ENCODE results near the gene MIS12. TPM values are rescaled to one million over a fixed set of nuclear protein-coding genes. Genes with fewer than 3 reads are reported as not detected.

MIS12 gene
- total RNA-seq, 1 experiment from 2014 or later = 32.6 TPM

- DNase-seq (ENCODE audit: low read depth) = peak; percentile 36
Observed at GRCh38 chr17:5533486-5534315, 47.3 kb downstream of the MIS12 start.

- no peak for DNase-seq (ENCODE audit: low read depth)
Observed at GRCh38 chr17:5535436-5535835, 49.1 kb downstream of the MIS12 start.

GRCh38 chr17:5536866-5537650, 50.7 kb downstream of the MIS12 start:
- no peak for DNase-seq (ENCODE audit: low read depth)

- DNase-seq (ENCODE audit: low read depth) = no peak
Observed at GRCh38 chr17:5539286-5539685, 52.9 kb downstream of the MIS12 start.

- DNase-seq (ENCODE audit: low read depth) = no peak
Observed at GRCh38 chr17:5540321-5540720, 54.0 kb downstream of the MIS12 start.

Other genes starting within 250 kb of the MIS12 start
- gene RABEP1, start 204.3 kb upstream of the MIS12 start, total RNA-seq (2014; rRNA removed; shearing (Covaris generic)) = 31.7 and 35.0 TPM in 2 replicates
- gene NUP88, start 66.9 kb upstream of the MIS12 start, total RNA-seq (2014; rRNA removed; shearing (Covaris generic)) = 73.4 and 76.6 TPM in 2 replicates
- gene RPAIN, start 66.4 kb upstream of the MIS12 start, total RNA-seq (2014; rRNA removed; shearing (Covaris generic)) = 30.7 and 55.3 TPM in 2 replicates
- 223 and 244 TPM in 2 replicates for gene C1QBP, start 47.4 kb upstream of the MIS12 start, total RNA-seq (2014; rRNA removed; shearing (Covaris generic))
- 7.4 and 8.8 TPM in 2 replicates for gene DHX33, start 17.6 kb upstream of the MIS12 start, total RNA-seq (2014; rRNA removed; shearing (Covaris generic))
- gene DERL2, start 388 bp upstream of the MIS12 start, total RNA-seq (2014; rRNA removed; shearing (Covaris generic)) = 75.0 and 77.8 TPM in 2 replicates
- 18.3 and 23.5 TPM in 2 replicates for gene NLRP1, start 97.9 kb downstream of the MIS12 start, total RNA-seq (2014; rRNA removed; shearing (Covaris generic))

All from M059J (cell line).